GM21723 (cell line): ENCODE results near the gene KIAA0232.

Source experiments
- ATAC-seq: cut with Tn5 transposase; IDR thresholded peaks from one replicate; pipeline ENCODE4 v1.9.1; 2021; ENCODE audit warnings: mild to moderate bottlenecking, moderate library complexity; ENCODE audit not compliant: unreplicated experiment

KIAA0232 gene

GRCh38 chr4:6914448-6914847 is 131.9 kb downstream of the KIAA0232 start:
- no peak for ATAC-seq

GRCh38 chr4:6915041-6916005 is 132.8 kb downstream of the KIAA0232 start:
- ATAC-seq, result no peak

GRCh38 chr4:6916069-6916586 is 133.6 kb downstream of the KIAA0232 start:
- ATAC-seq, result no peak

GRCh38 chr4:6916587-6917460 is 134.3 kb downstream of the KIAA0232 start:
- peak; percentile 59 for ATAC-seq

- ATAC-seq, result no peak
These were observed 135.1 kb downstream of the KIAA0232 start for GRCh38 chr4:6917461-6918271.

- no peak for ATAC-seq
These were observed 135.8 kb downstream of the KIAA0232 start for GRCh38 chr4:6918338-6918737.

GRCh38 chr4:6920171-6920570 is 137.6 kb downstream of the KIAA0232 start:
- no peak for ATAC-seq

- ATAC-seq, result no peak
These were observed 141.0 kb downstream of the KIAA0232 start for GRCh38 chr4:6923507-6923906.

- ATAC-seq, result no peak
These were observed 141.8 kb downstream of the KIAA0232 start for GRCh38 chr4:6924361-6924779.

GRCh38 chr4:6925357-6925836 is 142.9 kb downstream of the KIAA0232 start:
- ATAC-seq, result no peak

- no peak for ATAC-seq
These were observed 143.6 kb downstream of the KIAA0232 start for GRCh38 chr4:6926081-6926480.

- ATAC-seq, result no peak
These were observed 144.4 kb downstream of the KIAA0232 start for GRCh38 chr4:6926681-6927478.

GRCh38 chr4:6928081-6928480 is 145.6 kb downstream of the KIAA0232 start:
- ATAC-seq, result no peak

- ATAC-seq, result no peak
These were observed 146.8 kb downstream of the KIAA0232 start for GRCh38 chr4:6929339-6929811.

GRCh38 chr4:6929812-6930464 is 147.4 kb downstream of the KIAA0232 start:
- ATAC-seq, result no peak

- no peak for ATAC-seq
These were observed 149.9 kb downstream of the KIAA0232 start for GRCh38 chr4:6932475-6932874.

- ATAC-seq, result no peak
These were observed 150.4 kb downstream of the KIAA0232 start for GRCh38 chr4:6932918-6933317.
